Measurements from ENCODE around the gene TMEM38B. TPM values are rescaled to one million over a fixed set of nuclear protein-coding genes. Genes with fewer than 3 reads are reported as not detected.
"Not testable (repeated sequence)": the region's sequence is repeated elsewhere in the genome, so short reads cannot be mapped to it uniquely, and the experiment has no call there.

The TMEM38B gene
- total RNA-seq, 4 donors from 2014 or later, result 38.4 to 80.9 (median 60.2) TPM

GRCh38 chr9:105735366-105735765 lies 41.0 kb downstream of the TMEM38B start:
- no peak overlapping the region for H3K4me3 ChIP-seq (replicated peaks in 1 of 3)
- no peaks in the 10 kb centered on the region for H3K36me3 ChIP-seq
- no peak for DNase-seq
- no peaks in the 10 kb centered on the region for H3K4me1 ChIP-seq
- H3K27ac ChIP-seq, result no peak overlapping the region
- H3K27me3 ChIP-seq, result no peaks in the 10 kb centered on the region
- H3K9me3 ChIP-seq, result no peaks in the 10 kb centered on the region
- intact Hi-C loops (cut with DNase I), result no loop called here
- TF ChIP-seq POLR2A (IDR thresholded peaks at IDR 0.05) (no peak), CTCF (IDR thresholded peaks at IDR 0.05) (no peak)

GRCh38 chr9:105737205-105737604 lies 42.9 kb downstream of the TMEM38B start:
- 95 to 100% methylated on average over 4 of the region's 4 CpGs for WGBS, 2 donors
- no peaks in the 10 kb centered on the region for H3K4me1 ChIP-seq
- no peaks in the 10 kb centered on the region for H3K27me3 ChIP-seq
- H3K27ac ChIP-seq, result no peak overlapping the region
- intact Hi-C loops (cut with DNase I), result no loop called here
- H3K9me3 ChIP-seq, result no peaks in the 10 kb centered on the region
- no peak overlapping the region for H3K4me3 ChIP-seq (replicated peaks in 1 of 3)
- no peaks in the 10 kb centered on the region for H3K36me3 ChIP-seq
- TF ChIP-seq POLR2A (IDR thresholded peaks at IDR 0.05) (no peak), CTCF (IDR thresholded peaks at IDR 0.05) (no peak)
- no peak for DNase-seq

- H3K9me3 ChIP-seq, result no peaks in the 10 kb centered on the region
- no peak for DNase-seq
- no peak for TF ChIP-seq POLR2A (IDR thresholded peaks at IDR 0.05)
- no peak for TF ChIP-seq CTCF (IDR thresholded peaks at IDR 0.05)
These were observed 47.7 kb downstream of the TMEM38B start for GRCh38 chr9:105742088-105742487.

GRCh38 chr9:105747325-105747724 lies 53.0 kb downstream of the TMEM38B start:
- intact Hi-C loops (cut with DNase I), result not testable (repeated sequence)

More at GRCh38 chr9:105742088-105742487, 47.7 kb downstream of the TMEM38B start:
- no peak overlapping the region for H3K4me3 ChIP-seq (replicated peaks in 1 of 3)
- H3K4me1 ChIP-seq, result no peaks in the 10 kb centered on the region
- intact Hi-C loops (cut with DNase I), result no loop called here
- no peaks in the 10 kb centered on the region for H3K27me3 ChIP-seq
- no peaks in the 10 kb centered on the region for H3K36me3 ChIP-seq
- no peak overlapping the region for H3K27ac ChIP-seq

GRCh38 chr9:105751761-105752160 lies 57.4 kb downstream of the TMEM38B start:
- H3K4me1 ChIP-seq, result no peaks in the 10 kb centered on the region
- H3K27ac ChIP-seq, result no peak overlapping the region
- H3K4me3 ChIP-seq (replicated peaks in 1 of 3), result no peak overlapping the region
- H3K9me3 ChIP-seq, result no peaks in the 10 kb centered on the region
- H3K36me3 ChIP-seq, result no peaks in the 10 kb centered on the region
- no peak for DNase-seq
- intact Hi-C loops (cut with DNase I), result no loop called here
- no peak for TF ChIP-seq POLR2A (IDR thresholded peaks at IDR 0.05)
- TF ChIP-seq CTCF (IDR thresholded peaks at IDR 0.05), result no peak
- H3K27me3 ChIP-seq, result no peaks in the 10 kb centered on the region
- 96 to 97% methylated on average over 4 of the region's 4 CpGs for WGBS, 2 donors

More at GRCh38 chr9:105747325-105747724, 53.0 kb downstream of the TMEM38B start:
- not testable (repeated sequence) for H3K4me3 ChIP-seq (replicated peaks in 1 of 3); DNase-seq; H3K4me1 ChIP-seq; H3K36me3 ChIP-seq; H3K27me3 ChIP-seq; H3K27ac ChIP-seq; H3K9me3 ChIP-seq
- 97 to 98% methylated on average over 3 of the region's 3 CpGs for WGBS, 2 donors

Measured in thyroid gland (tissue), 4 donors.